WTC11 (cell line): Measurements from ENCODE around the gene CELF6.

Experiments
- CTCF ChIP-seq: fragments of 200-600 bp; IDR thresholded peaks from 2 replicates; pipeline ENCODE4 v1.8.0; 2022; ENCODE audit warnings: antibody characterized with exemption
- ELF4 ChIP-seq: sonication (generic); formaldehyde crosslinking; IDR thresholded peaks from 2 replicates; pipeline ENCODE4 v1.8.1; 2022; ENCODE audit warnings: low read depth, mild to moderate bottlenecking, moderate library complexity, missing genetic modification reagents
- NFE2L1 ChIP-seq: sonication (generic); formaldehyde crosslinking; IDR thresholded peaks from 2 replicates; pipeline ENCODE4 v1.8.1; 2023; ENCODE audit warnings: missing genetic modification reagents
- SP1 ChIP-seq: sonication (generic); formaldehyde crosslinking; conservative IDR thresholded peaks from 2 replicates; pipeline ENCODE4 v1.8.1; 2022; ENCODE audit warnings: missing genetic modification reagents
- TEAD1 ChIP-seq: sonication (generic); formaldehyde crosslinking; IDR thresholded peaks from 2 replicates; pipeline ENCODE4 v1.8.0; 2022; ENCODE audit warnings: mild to moderate bottlenecking, missing genetic modification reagents
- USF2 ChIP-seq: sonication (generic); formaldehyde crosslinking; IDR thresholded peaks from 2 replicates; pipeline ENCODE4 v1.8.1; 2023; ENCODE audit warnings: mild to moderate bottlenecking, missing genetic modification reagents, moderate library complexity
- TF ChIP-seq, protein P1 (sequence below): sonication (generic); formaldehyde crosslinking; IDR thresholded peaks from 2 replicates; pipeline ENCODE4 v1.8.1; 2022; ENCODE audit warnings: mild to moderate bottlenecking, moderate library complexity, missing genetic modification reagents
- TF ChIP-seq, protein P2 (sequence below): fragments of 250-450 bp; sonication (Bioruptor Pico); IDR thresholded peaks from 2 replicates; pipeline ENCODE4 v2.1.2; 2022; ENCODE audit warnings: mild to moderate bottlenecking, moderate library complexity
- TF ChIP-seq, protein P3 (sequence below): sonication (generic); formaldehyde crosslinking; conservative IDR thresholded peaks from 2 replicates; pipeline ENCODE4 v1.8.1; 2022; ENCODE audit warnings: mild to moderate bottlenecking, missing genetic modification reagents

DNA sequence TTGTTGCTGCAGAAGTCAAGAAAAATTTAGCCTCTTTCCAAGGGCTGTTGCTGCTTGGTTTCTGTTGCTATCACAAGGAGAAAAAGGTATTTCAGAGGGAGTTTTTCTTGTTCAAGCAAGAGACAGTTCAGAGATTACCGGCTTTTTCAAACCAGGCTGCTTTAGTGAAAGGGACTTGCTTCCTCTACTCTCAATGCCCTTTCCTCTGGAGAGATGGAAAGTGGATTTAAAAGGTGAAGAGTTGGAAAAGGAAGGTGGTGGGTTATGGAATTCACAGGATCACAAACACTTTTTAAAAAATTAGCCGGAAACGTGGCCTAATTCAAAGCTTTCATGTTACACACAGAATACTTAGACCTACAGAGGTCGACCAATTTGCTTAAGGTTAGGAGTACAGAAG, 48.7 kb downstream of the CELF6 start:
- TF ChIP-seq, protein P1, sequence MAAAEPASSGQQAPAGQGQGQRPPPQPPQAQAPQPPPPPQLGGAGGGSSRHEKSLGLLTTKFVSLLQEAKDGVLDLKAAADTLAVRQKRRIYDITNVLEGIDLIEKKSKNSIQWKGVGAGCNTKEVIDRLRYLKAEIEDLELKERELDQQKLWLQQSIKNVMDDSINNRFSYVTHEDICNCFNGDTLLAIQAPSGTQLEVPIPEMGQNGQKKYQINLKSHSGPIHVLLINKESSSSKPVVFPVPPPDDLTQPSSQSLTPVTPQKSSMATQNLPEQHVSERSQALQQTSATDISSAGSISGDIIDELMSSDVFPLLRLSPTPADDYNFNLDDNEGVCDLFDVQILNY (CRISPR knock-in tag), result no peak
- no peak for TF ChIP-seq NFE2L1
- no peak for TF ChIP-seq CTCF
- no peak for TF ChIP-seq TEAD1 (CRISPR knock-in tag)
- TF ChIP-seq, protein P2, sequence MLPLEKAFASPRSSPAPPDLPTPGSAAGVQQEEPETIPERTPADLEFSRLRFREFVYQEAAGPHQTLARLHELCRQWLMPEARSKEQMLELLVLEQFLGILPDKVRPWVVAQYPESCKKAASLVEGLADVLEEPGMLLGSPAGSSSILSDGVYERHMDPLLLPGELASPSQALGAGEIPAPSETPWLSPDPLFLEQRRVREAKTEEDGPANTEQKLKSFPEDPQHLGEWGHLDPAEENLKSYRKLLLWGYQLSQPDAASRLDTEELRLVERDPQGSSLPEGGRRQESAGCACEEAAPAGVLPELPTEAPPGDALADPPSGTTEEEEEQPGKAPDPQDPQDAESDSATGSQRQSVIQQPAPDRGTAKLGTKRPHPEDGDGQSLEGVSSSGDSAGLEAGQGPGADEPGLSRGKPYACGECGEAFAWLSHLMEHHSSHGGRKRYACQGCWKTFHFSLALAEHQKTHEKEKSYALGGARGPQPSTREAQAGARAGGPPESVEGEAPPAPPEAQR, result no peak
- TF ChIP-seq ELF4 (CRISPR knock-in tag), result no peak
- no peak for TF ChIP-seq SP1 (CRISPR knock-in tag)
- no peak for TF ChIP-seq USF2 (CRISPR knock-in tag)
- TF ChIP-seq, protein P3, sequence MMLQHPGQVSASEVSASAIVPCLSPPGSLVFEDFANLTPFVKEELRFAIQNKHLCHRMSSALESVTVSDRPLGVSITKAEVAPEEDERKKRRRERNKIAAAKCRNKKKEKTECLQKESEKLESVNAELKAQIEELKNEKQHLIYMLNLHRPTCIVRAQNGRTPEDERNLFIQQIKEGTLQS (CRISPR knock-in tag), result no peak
